ENCODE measurements around the gene KIF5A. TPM values are rescaled to one million over a fixed set of nuclear protein-coding genes. Genes with fewer than 3 reads are reported as not detected.

The KIF5A gene
- total and polyA plus RNA-seq, 2 of the 13 experiments (the other 11 are each of a cell fraction or from before 2014, with no cell fraction given), result 1.6 to 11.9 TPM

GRCh38 chr12:57632958-57633840 is 83.4 kb downstream of the KIF5A start, which contains the start of gene B4GALNT1 (continued):
- TF ChIP-seq MTERF4 (CRISPR knock-in tag; IDR thresholded peaks at IDR 0.05), result 0 out of 2 replicates have a peak, but pooled peaks have one; percentile 75
- TF ChIP-seq IRF2 (CRISPR knock-in tag; IDR thresholded peaks at IDR 0.05), result peak; percentile 46; the same call in 1 of the 2 replicates
- TF ChIP-seq PATZ1 (CRISPR knock-in tag; IDR thresholded peaks at IDR 0.05), result peak; percentile 70; the same call in 1 of the 2 replicates
- TF ChIP-seq NONO (IDR thresholded peaks at IDR 0.05), result no peak
- peak; percentile 58; the same call in 1 of the 2 replicates for TF ChIP-seq NONO (CRISPR knock-in tag; conservative IDR thresholded peaks at IDR 0.05)
- peak; percentile 50; the same call in 1 of the 2 replicates for TF ChIP-seq ZSCAN25 (CRISPR knock-in tag; IDR thresholded peaks at IDR 0.05)
- TF ChIP-seq ZNF800 (CRISPR knock-in tag; IDR thresholded peaks at IDR 0.05), result peak; percentile 90; the same call in 1 of the 2 replicates
- no peak for TF ChIP-seq AGO2 (optimal IDR thresholded peaks at IDR 0.05; ENCODE audit: low read depth, low read length)
- peak; percentile 60; the same call in 1 of the 2 replicates for TF ChIP-seq ZFP91 (CRISPR knock-in tag; IDR thresholded peaks at IDR 0.05; ENCODE audit: borderline replicate concordance)
- peak; percentile 61 for TF ChIP-seq THAP11 (CRISPR knock-in tag; IDR thresholded peaks at IDR 0.05)
- no peak; the same call in 1 of the 2 replicates for TF ChIP-seq ZNF362 (CRISPR knock-in tag; IDR thresholded peaks at IDR 0.05; ENCODE audit: borderline replicate concordance)
- no peak for TF ChIP-seq ZNF629 (CRISPR knock-in tag; conservative IDR thresholded peaks at IDR 0.05)
- TF ChIP-seq SP140L (CRISPR knock-in tag; IDR thresholded peaks at IDR 0.05; ENCODE audit: borderline replicate concordance), result no peak
- peak; percentile 38; the same call in 1 of the 2 replicates for TF ChIP-seq ZMAT3 (CRISPR knock-in tag; conservative IDR thresholded peaks at IDR 0.05)
- 0 out of 2 replicates have a peak, but pooled peaks have one; percentile 70 for TF ChIP-seq ZNF430 (CRISPR knock-in tag; IDR thresholded peaks at IDR 0.05)
- TF ChIP-seq KLF6 (CRISPR knock-in tag; IDR thresholded peaks at IDR 0.05), result peak; percentile 36; the same call in 1 of the 2 replicates
- no peak for TF ChIP-seq ZBTB34 (CRISPR knock-in tag; IDR thresholded peaks at IDR 0.05)
- no peak for TF ChIP-seq EZH2 (conservative IDR thresholded peaks at IDR 0.05; ENCODE audit: low read depth, low read length)
- TF ChIP-seq ZNF746 (CRISPR knock-in tag; IDR thresholded peaks at IDR 0.05), result no peak; the same call in 1 of the 2 replicates
